Endothelial cell of umbilical vein (primary cell): ENCODE measurements around the gene COG6. TPM values are rescaled to one million over a fixed set of nuclear protein-coding genes. Genes with fewer than 3 reads are reported as not detected.

Experiments used
- BruUV-seq: library from RNA; stranded (reverse); fragments of 400-500 nt; replicated peaks from 2 replicates; lab custom pipeline; 2021; lab: Mats Ljungman, UMichigan
- CTCF ChIA-PET: fragments of 300-600, 350-600 bp; sonication (Branson Sonifier 250); formaldehyde crosslinking; loops from one replicate; lab custom pipeline; 2021; ENCODE audit warnings: antibody characterized with exemption, inconsistent platforms; lab: Charles Lee
- POLR2A ChIA-PET: fragments of 300-600, 350-600 bp; sonication (Branson Sonifier 250); formaldehyde crosslinking; loops from one replicate; lab custom pipeline; 2021; ENCODE audit warnings: antibody characterized with exemption, inconsistent platforms; lab: Charles Lee
- DNase-seq: peaks from one replicate; pipeline ENCODE4 v3.0.0-alpha.2; 2011; ENCODE audit warnings: low read depth, low spot score
- FAIRE-seq: peaks from 2 replicates; lab custom pipeline; 2011; peaks lifted over from hg19 to GRCh38; lab: Jason Lieb, UNC
- H2AFZ ChIP-seq: 2 replicates; pipeline ENCODE4 v1.6.0; 2012; ENCODE audit warnings: low read depth, low read length, control low read depth, inconsistent platforms
- H3K27ac ChIP-seq: 2 replicates; pipeline ENCODE4 v1.5.1; 2011; ENCODE audit warnings: low read depth, mild to moderate bottlenecking, control low read depth, low read length, moderate library complexity; ENCODE audit not compliant: insufficient read depth
- H3K27me3 ChIP-seq, 2 experiments: 2 replicates each; pipeline versions ENCODE4 v1.6.0 to v1.6.1; 2011; ENCODE audit warnings: low read length in 2 of 2, mixed read lengths in 1 of 2; ENCODE audit not compliant: control insufficient read depth in 2 of 2, insufficient read depth in 2 of 2
- H3K36me3 ChIP-seq, 2 experiments: 2 replicates in 1 of 2; 3 replicates in 1 of 2; pipeline ENCODE4 v1.5.1; 2011; ENCODE audit warnings: low read length in 2 of 2, mild to moderate bottlenecking in 1 of 2, moderate library complexity in 1 of 2; ENCODE audit not compliant: control insufficient read depth in 2 of 2, insufficient read depth in 2 of 2; ENCODE audit errors: extremely low read depth in 1 of 2
- H3K4me1 ChIP-seq: 3 replicates; pipeline ENCODE4 v1.5.1; 2011; ENCODE audit warnings: mild to moderate bottlenecking, low read length; ENCODE audit not compliant: control insufficient read depth, insufficient read depth; ENCODE audit errors: extremely low read depth
- H3K4me2 ChIP-seq: 2 replicates; pipeline ENCODE4 v1.6.1; 2011; ENCODE audit warnings: low read length, control low read depth, mixed read lengths; ENCODE audit not compliant: insufficient read depth
- H3K4me3 ChIP-seq, 3 experiments: fragments of 200-600 bp in 1 of 3; sonication (generic), shearing (Covaris generic) in 1 of 3; replicated peaks in 1 of 3; 2 replicates each; pipeline ENCODE4 v1.5.1; 2011 to 2016; ENCODE audit warnings: control low read depth in 3 of 3, low read length in 3 of 3, mild to moderate bottlenecking in 2 of 3, inconsistent platforms in 1 of 3, low read depth in 1 of 3, moderate library complexity in 1 of 3; ENCODE audit not compliant: insufficient read depth in 1 of 3
- H3K79me2 ChIP-seq: 2 replicates; pipeline ENCODE4 v1.6.0; 2012; ENCODE audit warnings: low read length, inconsistent platforms; ENCODE audit not compliant: control insufficient read depth, insufficient read depth
- H3K9ac ChIP-seq: replicated peaks from 2 replicates; pipeline ENCODE3; 2011; ENCODE audit warnings: low read length, control low read depth; ENCODE audit not compliant: insufficient read depth; ENCODE audit errors: extremely low read depth
- H3K9me1 ChIP-seq: replicated peaks from 3 replicates; pipeline ENCODE4 v1.6.0; 2011; ENCODE audit warnings: mild to moderate bottlenecking, low read length; ENCODE audit not compliant: control insufficient read depth, insufficient read depth; ENCODE audit errors: extremely low read depth
- H3K9me3 ChIP-seq: replicated peaks from 2 replicates; pipeline ENCODE4 v1.5.1; 2012; ENCODE audit warnings: low read length, inconsistent platforms; ENCODE audit not compliant: control insufficient read depth, insufficient read depth
- H4K20me1 ChIP-seq: replicated peaks from 2 replicates; pipeline ENCODE3; 2011; ENCODE audit warnings: mild to moderate bottlenecking, low read length; ENCODE audit not compliant: control insufficient read depth, insufficient read depth; ENCODE audit errors: extremely low read depth
- CTCF ChIP-seq, 2 donors: IDR thresholded peaks; 1 replicate in 1 of 2; 2 replicates in 1 of 2; pipeline ENCODE4 v1.5.1; 2011; ENCODE audit warnings: low read length in 2 of 2, mild to moderate bottlenecking in 2 of 2, moderate library complexity in 2 of 2, control low read depth in 1 of 2, inconsistent platforms in 1 of 2, low read depth in 1 of 2; ENCODE audit not compliant: insufficient read depth in 1 of 2; ENCODE audit errors: extremely low read depth in 1 of 2
- EZH2 ChIP-seq: IDR thresholded peaks from 2 replicates; pipeline ENCODE4 v1.6.1; 2012; ENCODE audit warnings: borderline replicate concordance, low read depth, mild to moderate bottlenecking, moderate library complexity, low read length, inconsistent platforms; ENCODE audit not compliant: severe bottlenecking
- FOS ChIP-seq: IDR thresholded peaks from 2 replicates; pipeline ENCODE4 v1.6.1; 2011; ENCODE audit warnings: mild to moderate bottlenecking, low read length, moderate library complexity, borderline replicate concordance; ENCODE audit not compliant: insufficient read depth
- GATA2 ChIP-seq: IDR thresholded peaks from 2 replicates; pipeline ENCODE4 v1.7.0; 2011; ENCODE audit warnings: low read depth, mild to moderate bottlenecking, moderate library complexity, mixed read lengths, low read length; ENCODE audit not compliant: insufficient read length, insufficient read depth
- JUN ChIP-seq: IDR thresholded peaks from 2 replicates; pipeline ENCODE4 v1.6.1; 2011; ENCODE audit warnings: borderline replicate concordance, low read depth; ENCODE audit not compliant: insufficient read length, insufficient read depth
- MAX ChIP-seq: IDR thresholded peaks from 2 replicates; pipeline ENCODE4 v1.6.1; 2011; ENCODE audit not compliant: insufficient read depth, insufficient read length
- MYC ChIP-seq: IDR thresholded peaks from one replicate; pipeline ENCODE4 v1.6.1; 2011; ENCODE audit warnings: mild to moderate bottlenecking, low read depth, low read length
- POLR2A ChIP-seq: IDR thresholded peaks from 2 replicates; pipeline ENCODE4 v1.6.1; 2012; ENCODE audit warnings: low read depth, mild to moderate bottlenecking, control low read depth, low read length
- POLR2AphosphoS5 ChIP-seq: IDR thresholded peaks from 2 replicates; pipeline ENCODE4 v1.6.1; 2012; ENCODE audit warnings: low read depth, mild to moderate bottlenecking, control low read depth, low read length, moderate library complexity; ENCODE audit not compliant: insufficient read depth
- dilution Hi-C: fragments of 300-500 bp; cut with MboI; formaldehyde crosslinking; loops from one replicate; pipeline ENCODE4 v1.15.0; 2019; ENCODE audit warnings: low sequenced_read_pairs; ENCODE audit not compliant: extremely low pct_ligation_motif_present
- intact Hi-C: fragments of 100-400 bp; cut with micrococcal nuclease; formaldehyde crosslinking; loops from one replicate; pipeline ENCODE4 v1.10.0; 2022
- polyA plus RNA-seq, 4 experiments: library from polyadenylated mRNA; depleted of rRNA in 3 of 4; stranded (reverse) in 3 of 4; unstranded in 1 of 4; fragments of >200 nt; gene quantifications; 2 replicates each; pipeline versions ENCODE4 v1.2.1 to v1.2.3, GENCODE V29; 2011 to 2012; ENCODE audit warnings: missing spikeins in 1 of 4
- total RNA-seq: library from RNA; stranded (reverse); gene quantifications from 2 replicates; pipeline ENCODE4 v1.2.3, GENCODE V29; 2021

COG6 gene
- total and polyA plus RNA-seq, 2 donors (not counting 3 experiments of a cell fraction or from before 2014, with no cell fraction given) = 12.1 to 41.1 TPM

- H3K27me3 ChIP-seq = no peaks in the 10 kb centered on the region
- TF ChIP-seq GATA2 (peak; percentile 45), POLR2A (no peak), POLR2AphosphoS5 (peak; percentile 30)
- BruUV-seq = no TSS peak
- no peaks in the 10 kb centered on the region for H3K36me3 ChIP-seq
- H3K4me1 ChIP-seq = peaks cover 64% of the 10 kb centered on the region
- H3K9me1 ChIP-seq = no peaks in the 10 kb centered on the region
- peak overlapping the region; percentile 7 for H3K4me2 ChIP-seq
- ChIA-PET POLR2A (no interaction called here), CTCF (interaction anchor here (1.2 to 1.6 kb wide), 4 partner anchors 84 to 916 kb away, joined by 3 to 4 read pairs (median 4); no protein-coding TSS in a partner anchor)
- no peak overlapping the region for H3K9ac ChIP-seq
- no peaks in the 10 kb centered on the region for H4K20me1 ChIP-seq
- intact Hi-C loops = loop anchor here (5.0 to 10.0 kb wide), 9 partner anchors 92 to 998 kb away; no protein-coding TSS in a partner anchor
- FAIRE-seq (peak; percentile 68), DNase-seq (peak; percentile 31)
- no peak overlapping the region for H3K27ac ChIP-seq
- H3K79me2 ChIP-seq = no peaks in the 10 kb centered on the region
- no peak overlapping the region for H2AFZ ChIP-seq
- no peaks in the 10 kb centered on the region for H3K9me3 ChIP-seq
- dilution Hi-C loops = no loop called here
- no peak overlapping the region for H3K4me3 ChIP-seq
Measured at GRCh38 chr13:39779337-39780265, 124.1 kb downstream of the COG6 start.

- Histone ChIP-seq H3K9me1 (no peaks in the 10 kb centered on the region), H4K20me1 (no peaks in the 10 kb centered on the region), H2AFZ (peak overlapping the region; percentile 6), H3K27me3 (no peaks in the 10 kb centered on the region), H3K9me3 (no peaks in the 10 kb centered on the region), H3K4me2 (no peak overlapping the region), H3K4me3 (no peak overlapping the region), H3K79me2 (no peaks in the 10 kb centered on the region), H3K27ac (no peak overlapping the region), H3K36me3 (no peaks in the 10 kb centered on the region), H3K4me1 (peaks cover 69% of the 10 kb centered on the region), H3K9ac (no peak overlapping the region)
- FAIRE-seq (no peak), DNase-seq (no peak)
- intact Hi-C loops = loop anchor here (5.0 to 10.0 kb wide), 5 partner anchors 532 to 997 kb away; no protein-coding TSS in a partner anchor
- no TSS peak for BruUV-seq
- ChIA-PET CTCF (interaction anchor here (1.0 to 1.6 kb wide), 2 partner anchors 162 to 914 kb away, joined by 3 to 4 read pairs; no protein-coding TSS in a partner anchor), POLR2A (no interaction called here)
- no peak for TF ChIP-seq POLR2A
- TF ChIP-seq JUN = no peak
- no peak for TF ChIP-seq CTCF (IDR thresholded peaks at IDR 0.05; ENCODE audit: extremely low read depth in 1 of 2, insufficient read depth in 1 of 2, low read depth in 1 of 2, low read length in 2 of 2)
- no peak for TF ChIP-seq POLR2AphosphoS5
- no peak for TF ChIP-seq FOS
- no peak for TF ChIP-seq MAX
- TF ChIP-seq MYC = no peak
- TF ChIP-seq EZH2 = no peak
- no peak for TF ChIP-seq GATA2
- dilution Hi-C loops = no loop called here
Measured at GRCh38 chr13:39780711-39781110, 125.2 kb downstream of the COG6 start.
